Dedifferentiated amniotic fluid mesenchymal stem cell (primary cell): ENCODE results near the gene ERCC1.

Experiments
- DNase-seq: peaks from one replicate; pipeline ENCODE4 v3.0.0-alpha.2; 2016; ENCODE audit errors: extremely low spot score

ERCC1 gene

DNA sequence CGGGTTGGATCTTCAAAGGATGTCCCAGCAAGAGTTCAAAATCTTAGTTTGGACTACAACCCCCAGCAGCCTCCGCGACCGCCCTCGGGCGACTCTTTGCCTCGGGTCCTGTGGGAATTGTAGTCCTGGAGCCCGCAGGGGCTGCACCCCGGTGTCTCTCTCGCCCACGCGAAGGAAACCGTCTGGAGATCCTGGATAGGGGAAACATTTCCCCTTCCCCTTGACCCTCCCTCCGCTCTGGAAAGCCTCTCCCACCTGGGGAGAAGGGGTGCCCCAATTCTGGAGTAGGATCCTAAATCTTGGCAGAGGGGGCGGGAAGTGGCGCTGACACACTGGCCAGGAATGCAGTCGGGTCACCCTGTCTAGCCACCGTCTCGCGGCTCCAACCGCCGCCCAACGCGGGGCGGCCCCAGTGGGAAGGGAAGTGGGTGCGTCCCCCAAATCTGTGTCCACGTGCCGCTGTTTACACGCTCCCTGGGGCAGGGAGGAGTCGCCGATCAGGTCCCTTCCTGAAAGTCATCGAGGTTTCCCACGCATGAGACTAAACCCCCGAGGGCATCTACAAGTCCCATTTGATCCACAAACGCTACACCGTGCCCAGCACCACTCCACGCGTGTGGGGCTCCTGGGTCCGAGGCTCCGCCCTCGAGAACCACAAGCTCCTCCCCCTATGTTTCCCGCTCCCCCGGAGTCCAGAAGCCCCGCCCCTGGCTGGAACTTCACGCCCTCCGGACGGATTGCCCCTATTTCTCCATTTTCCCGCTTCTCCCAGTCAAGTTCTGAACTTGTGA, 18.1 kb downstream of the ERCC1 start:
- DNase-seq: peak; percentile 80

DNA sequence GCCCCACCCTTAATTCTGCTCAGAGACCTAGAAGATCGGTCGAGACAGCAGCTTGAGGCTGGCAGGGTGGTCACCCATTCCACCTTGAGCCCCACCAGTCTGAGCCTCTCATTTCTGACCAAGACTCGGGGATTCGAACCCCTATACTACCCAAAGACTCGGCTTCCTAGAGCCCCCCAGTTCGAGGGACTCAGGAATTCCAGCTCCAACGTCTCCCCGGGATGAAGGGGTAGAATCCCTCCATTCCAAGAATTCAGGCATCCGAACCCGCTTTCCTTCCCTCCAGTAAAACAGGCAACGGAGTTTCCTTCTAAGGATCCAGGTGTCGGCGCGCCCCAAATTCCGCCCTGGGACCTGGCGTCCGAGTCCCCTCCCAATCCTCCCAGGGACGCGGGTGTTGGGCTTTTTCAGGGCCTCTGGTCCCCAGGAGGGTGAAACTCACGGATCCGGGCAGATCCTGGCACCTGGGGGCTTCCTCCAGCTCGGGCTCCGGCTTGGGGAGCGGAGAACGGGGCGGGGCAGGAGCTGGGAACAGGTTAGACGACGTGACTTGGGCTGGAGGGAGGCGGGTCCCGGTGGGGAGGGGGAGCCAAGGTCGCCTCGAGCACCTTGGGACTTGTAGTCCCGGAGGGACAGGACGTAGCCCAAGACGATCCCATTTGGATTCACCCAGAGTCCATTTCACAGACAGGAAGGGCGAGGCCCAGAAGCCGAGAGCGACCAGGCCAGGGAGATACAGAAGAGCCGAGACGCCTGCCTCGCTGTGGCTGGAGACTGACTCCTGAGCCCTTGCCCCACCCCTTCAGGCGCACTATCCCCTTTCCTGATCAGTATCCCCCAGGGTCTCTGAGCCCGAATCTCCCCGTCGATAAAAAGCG, 18.9 kb downstream of the ERCC1 start, which contains the start of gene PPP1R13L:
Gene PPP1R13L, minus strand, starts transcription at position 513 of the 878 bp plus-strand sequence. CDS start 6,751 bp downstream, outside the sequence.
- no peak for DNase-seq

DNA sequence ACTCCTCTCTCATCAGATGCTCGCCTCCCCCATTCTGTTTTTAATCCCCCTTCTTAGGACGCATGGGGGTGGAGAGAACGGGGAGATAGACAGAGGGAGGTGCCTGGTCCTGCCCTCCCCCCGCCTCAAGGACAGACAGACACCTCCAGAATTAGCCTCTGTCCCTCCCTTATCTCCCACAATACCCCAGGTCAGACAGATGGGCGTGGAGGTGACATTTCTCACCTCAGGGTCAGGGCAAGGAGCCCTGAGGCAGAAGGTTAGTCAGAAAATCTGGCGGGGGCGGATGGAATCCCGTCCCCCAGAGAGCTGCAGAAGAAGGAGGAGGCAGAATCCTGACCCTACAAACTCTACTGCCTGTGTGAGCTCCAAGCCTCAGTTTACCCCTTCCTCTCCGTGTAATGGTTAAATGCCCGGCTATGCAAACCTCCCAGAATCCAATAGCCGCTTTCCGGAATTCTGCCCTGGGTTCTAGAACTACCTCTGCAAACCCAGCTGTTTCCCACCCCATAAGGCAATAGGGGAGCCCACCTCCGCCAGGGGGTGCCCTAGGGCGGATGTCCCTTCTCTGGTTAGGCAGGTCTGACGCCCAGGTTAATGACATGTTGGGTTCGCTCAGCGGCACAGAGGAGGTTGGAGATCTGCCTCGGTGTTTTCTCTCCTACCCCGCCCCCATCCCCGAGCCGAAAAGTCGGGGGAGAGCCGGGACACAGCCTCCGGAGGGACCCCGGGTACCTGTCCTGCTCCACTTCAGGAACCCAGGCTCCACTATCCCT, 19.7 kb downstream of the ERCC1 start:
- no peak for DNase-seq

DNA sequence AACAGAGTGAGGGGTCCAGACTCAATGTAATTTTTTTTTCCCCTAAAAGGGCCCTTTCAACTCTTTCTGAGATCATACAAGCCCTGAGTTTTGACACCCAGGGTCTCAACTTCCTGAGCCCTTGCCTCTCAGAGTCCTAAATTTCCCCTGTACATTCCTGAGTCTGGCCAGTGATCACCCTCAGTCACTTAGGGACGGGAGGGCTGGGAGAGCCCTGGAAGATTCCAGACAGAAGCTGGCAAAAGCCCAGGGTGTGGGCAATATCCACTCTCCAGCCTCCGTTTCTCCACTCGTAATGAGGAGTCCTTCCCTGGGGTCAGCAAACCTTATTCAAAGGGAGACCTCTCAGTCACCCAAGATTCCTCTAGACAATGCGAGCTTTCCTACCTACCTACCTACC, 20.4 kb downstream of the ERCC1 start:
- no peak for DNase-seq

DNA sequence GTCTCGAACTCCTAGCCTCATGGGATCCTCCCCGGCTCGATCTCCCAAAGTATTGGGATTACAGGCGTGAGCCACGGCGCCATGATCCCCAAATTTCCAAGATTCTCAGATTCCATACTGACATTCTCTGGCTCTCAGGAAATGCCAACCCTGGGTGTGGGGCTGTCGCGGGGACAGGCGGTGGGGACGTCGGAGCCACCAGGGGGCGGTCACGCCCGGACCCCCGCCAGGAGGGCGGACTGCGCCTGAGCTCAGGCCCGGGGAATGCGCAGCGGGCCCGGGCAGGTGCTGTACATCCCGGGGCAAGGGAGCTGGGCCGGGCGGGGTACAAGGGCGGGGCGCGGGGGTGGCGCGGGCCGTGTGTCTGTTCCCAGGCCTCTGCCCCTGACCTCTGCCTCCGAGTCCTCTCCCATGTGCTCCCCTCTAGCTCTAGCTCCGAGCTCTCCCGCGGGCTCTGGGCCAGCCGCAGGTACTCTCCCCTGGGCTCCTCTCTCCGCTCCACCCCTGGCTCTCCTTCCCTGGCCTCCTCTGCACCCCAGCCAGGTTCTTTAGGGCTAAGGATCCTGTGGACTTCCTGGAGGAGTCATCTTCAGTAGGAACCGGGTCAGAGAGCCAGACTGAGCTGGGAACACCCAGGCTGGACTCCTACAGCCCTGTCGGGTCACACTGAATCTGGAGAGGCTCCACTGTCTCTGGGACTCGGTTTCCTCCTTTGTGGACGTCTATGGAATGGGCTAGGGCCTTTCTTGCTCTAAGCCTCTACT, 21.2 kb downstream of the ERCC1 start:
- no peak for DNase-seq

DNA sequence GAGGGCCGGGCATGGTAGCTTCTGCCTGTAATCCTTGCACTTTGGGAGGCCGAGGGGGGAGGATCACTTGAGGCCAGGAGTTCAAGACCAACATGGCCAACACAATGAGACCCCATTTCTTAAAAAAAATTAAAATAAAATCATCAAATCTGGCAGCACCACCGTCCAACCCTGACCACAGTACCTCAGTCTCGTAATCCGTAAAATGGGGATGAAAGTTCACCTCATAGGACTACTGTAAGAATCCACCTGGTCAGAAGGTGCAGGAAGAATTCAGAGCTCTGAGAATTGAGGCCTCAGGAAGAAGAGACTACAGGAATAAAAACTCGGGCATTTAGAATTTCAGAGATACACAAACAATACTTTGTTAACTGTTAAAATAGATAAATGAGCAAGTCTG, 21.9 kb downstream of the ERCC1 start:
- DNase-seq: no peak

DNA sequence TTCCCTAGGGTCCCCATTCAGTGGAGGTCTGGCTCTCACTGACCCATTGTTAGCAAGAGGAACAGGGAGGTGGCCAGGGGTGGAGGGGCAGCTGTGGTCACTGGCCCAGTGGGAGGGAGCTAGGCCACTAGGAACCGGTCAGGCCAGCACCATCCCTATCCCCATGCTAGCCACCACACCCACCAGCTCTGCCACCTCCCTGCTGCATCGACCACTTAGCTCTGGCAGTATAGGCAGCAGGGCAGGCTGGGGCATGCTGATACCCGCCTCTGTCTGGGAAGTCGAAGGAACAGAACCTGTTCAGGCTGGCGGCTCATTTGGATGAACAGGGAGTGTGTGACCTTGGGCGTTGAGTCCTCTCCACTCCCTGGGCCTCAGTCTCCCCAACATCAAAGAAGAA, 23.5 kb downstream of the ERCC1 start:
- no peak for DNase-seq

DNA sequence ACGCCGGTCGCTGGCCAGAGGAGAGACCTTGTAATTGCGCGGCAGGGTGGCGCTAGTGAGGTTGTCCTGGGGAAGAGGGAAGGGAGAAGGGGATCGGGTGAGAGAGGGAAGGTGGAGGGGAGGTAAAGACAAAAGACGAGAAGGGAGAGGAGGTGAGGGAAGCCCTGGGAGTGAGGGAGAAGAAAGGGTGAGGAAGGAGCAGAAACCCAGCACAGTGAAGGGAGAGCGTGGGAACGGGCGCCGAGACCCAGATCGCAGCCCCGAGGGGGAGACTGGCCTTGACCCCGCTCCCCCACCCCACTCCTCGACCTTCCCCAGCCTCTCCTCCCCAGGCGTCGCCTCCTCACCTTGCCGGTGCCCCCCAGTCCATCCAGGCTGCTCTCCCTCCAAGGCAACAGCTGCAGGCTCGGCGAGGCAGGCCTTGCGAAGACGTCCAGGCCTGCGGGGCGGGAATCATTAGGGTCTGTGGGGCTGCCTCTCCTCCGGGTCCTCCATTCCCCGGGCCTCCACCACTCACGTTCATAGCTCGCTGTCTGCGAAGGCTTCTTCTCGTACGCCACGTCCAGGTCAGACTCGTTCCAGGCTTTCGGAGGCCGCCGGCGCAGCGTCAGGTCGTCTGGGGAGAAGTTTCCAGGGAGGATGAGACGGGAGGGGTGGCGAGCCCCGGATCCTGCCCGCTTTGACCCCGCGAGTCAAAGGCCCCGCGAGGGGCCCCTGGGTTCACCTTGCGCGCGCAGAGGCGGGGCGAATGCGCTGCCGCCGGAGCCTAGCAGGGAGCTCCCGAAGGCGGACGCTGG, 27.7 kb downstream of the ERCC1 start:
- DNase-seq: no peak

DNA sequence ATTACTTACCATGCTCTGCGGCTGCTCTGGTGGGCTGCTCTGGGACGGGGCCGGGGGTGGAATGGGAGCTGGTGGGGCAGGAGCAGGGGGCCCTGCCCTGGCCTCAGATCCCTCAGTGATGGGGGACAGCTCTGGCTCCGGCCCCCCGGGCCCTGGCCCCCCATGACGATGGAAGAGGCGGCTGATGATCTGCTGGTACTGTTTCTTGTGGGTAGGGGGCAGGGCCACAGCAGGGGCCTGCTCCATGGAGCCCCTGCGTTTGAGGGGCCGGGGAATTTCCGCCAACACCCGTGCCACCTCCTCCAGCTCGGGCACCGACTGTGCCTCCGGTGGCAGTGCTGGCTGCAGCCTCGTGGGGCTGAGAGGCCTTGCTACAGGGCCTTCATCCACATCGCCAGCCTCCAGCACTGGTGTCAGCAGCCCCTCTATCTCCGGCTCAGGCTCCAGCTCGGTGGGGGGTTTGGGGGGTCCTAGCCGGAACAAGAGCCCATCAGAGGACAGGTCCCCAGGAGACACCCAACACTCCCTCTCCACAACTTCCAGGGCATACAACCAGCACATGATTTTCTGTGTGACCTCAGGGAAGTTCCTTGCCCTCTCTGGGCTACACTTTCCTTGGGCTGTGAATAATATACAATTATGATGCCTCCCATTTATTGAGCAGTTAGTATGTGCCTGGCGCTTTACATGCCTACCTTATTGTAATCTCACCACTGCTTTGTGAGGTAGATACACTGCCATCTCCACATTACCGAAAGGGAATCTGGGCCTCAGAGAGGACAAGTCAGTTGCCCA, 31.6 kb downstream of the ERCC1 start:
- DNase-seq: no peak

DNA sequence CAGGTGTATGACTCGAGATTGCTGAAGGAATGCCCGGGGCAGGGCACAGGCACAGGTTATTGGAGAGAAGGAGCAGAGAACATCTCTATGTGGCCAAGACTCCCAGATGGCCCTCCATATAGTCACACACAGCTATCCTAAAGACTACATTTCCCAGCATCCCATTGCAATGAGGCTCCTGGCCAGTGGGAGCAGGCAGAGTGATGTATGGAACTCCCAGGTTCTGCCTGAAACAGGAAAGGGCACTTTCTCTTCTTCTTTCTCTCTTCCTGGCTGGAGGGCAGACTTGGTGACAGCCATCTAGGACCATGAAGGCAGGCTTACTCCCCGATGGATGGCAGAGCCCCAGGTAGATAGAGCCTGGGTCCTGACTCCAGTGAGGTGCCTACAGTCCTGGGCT, 32.4 kb downstream of the ERCC1 start:
- no peak for DNase-seq

DNA sequence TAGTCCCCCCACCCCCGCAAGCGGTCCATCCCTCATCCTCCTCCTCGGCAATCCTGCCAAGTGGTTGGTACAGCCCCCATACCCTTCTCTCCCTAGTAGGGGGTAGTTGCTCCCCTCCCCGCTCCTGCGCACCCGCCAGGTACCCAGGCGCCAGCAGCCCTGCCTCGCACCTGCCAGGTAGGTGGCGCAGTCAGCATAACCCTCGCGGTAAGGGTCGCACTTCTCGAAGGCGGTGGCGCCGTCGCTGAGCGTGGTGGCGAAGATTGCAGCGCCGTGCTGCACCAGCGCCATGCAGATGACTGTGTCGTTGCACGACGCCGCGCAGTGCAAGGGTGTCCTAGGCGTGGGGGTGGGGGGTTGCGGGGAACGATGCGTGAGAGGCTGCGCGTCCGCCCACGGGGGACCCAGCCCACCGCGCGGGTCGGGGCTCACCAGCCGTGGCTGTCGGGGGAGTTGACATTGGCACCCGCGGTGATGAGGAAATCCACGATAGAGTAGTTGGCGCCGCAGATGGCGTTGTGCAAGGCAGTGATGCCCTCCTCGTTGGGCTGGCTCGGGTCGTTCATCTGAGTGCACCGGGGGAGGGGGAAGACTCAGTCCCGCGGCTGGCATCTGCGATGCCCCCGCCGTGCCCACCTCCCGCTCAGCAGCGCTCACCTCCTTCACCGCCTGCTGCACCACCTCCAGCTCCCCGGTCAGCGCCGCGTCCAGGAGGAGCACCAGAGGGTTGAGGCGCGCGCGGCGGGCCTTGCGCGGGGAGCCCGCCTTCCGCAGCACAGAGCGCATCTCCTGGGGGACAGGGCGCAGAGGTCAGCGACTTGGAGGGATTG, 38.1 kb downstream of the ERCC1 start:
- no peak for DNase-seq

DNA sequence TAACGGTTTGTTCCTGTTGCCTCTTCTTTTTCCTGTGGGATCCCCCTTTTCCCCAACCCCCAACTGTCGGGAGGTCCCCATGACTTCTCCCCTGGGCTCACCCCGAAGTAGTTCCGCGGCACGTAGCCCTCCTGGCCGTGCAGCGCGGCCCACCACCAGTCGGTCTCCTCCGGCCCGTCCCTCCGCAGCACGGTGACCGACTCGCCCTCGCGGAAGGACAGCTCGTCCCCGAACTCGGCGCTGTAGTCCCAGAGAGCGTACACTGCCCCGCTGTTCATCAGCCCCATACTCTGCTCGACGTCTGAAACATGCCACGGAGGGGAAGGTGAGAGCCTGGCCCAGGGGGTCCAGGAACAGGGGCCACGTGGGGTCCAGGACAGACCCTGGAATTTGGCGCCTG, 41.3 kb downstream of the ERCC1 start:
- no peak for DNase-seq

DNA sequence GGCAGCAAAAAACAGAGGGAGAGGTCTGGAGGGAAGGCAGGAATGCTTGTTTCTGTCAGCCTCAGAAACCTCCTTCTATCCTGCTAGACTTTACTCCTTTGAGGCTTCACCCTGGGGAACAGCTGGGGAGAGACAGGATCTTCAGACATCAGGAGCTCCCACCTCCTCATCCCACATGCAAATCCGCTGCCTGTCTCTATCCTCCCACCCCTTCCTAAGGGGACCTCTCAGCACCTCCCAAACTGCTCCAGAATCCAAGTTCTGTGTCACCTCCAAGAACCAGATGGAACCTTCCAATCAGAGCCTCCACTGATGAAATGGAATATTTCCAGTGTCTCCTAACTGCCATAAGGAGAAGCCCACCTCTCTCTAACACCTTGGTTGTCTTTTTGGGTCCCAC, 43.6 kb downstream of the ERCC1 start:
- DNase-seq: no peak

DNA sequence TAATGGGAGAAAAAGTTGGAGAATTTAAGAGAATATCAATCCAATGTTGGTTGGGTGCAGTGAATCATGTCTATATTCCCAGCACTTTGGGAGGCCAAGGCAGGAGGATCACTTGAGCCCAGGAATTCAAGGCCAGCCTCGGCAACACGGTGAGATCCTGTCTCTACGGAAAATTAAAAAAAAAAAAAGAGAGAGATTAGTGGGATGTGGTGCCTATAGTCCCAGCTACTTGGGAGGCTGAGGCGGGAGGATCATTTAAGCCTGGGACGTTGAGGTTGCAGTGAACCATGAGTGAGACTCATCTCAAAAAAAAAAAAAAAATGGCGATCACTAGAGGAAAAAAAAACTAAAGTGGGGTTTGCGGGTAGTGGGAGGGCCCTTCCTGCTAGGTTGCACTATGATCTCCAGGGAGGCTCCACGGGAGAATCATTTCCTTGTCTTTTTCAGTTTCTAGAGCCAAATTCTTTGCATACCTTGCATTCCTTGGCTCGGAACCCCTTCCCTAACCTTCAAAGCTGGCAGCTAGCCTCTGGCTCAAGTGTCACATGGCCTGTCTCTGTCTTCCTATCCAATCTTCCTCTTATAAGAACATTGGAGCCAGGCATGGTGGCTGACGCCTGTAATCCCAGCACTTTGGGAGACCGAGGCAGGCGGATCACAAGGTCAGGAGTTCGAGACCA, 47.5 kb downstream of the ERCC1 start:
- DNase-seq: peak; percentile 59

DNA sequence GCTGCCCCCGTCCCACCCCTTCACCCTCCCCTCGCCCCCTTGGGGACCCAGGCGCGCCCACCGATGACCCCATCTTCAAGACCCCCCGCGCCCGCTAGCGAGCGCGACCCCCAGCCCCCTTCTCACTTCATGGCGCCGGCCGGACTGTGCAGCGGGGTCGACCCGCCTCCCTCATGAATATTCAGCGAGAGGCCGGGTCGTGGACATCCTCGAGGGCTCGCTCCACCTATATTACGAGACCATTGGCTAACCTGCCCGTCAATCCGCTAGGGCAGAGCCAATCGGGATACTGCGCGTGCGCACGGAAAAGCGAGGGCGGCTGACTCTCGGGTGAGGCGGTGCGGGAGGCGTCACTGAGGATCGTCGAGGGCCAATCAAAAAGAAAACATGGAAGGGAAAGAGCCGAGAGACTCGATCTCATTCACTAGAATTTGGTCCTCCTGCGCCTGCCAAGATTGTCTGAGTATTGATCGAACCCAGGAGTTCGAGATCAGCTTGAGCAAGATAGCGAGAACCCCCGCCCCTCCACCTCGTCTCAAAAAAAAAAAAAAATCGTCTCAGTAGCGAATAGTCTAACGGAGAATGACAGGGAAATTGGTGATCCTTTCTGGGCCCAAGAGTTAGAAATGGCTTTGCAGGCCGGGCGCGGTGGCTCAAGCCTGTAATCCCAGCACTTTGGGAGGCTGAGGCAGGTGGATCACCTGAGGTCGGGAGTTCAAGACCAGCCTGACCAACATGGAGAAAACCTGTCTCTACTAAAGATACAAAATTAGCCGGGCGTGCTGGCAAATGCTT, 53.1 kb downstream of the ERCC1 start, which contains the start of gene ERCC2:
Gene ERCC2, minus strand, starts transcription at position 164 of the 795 bp plus-strand sequence. Its CDS starts 33 bp downstream, at position 131.
- DNase-seq: peak; percentile 99

DNA sequence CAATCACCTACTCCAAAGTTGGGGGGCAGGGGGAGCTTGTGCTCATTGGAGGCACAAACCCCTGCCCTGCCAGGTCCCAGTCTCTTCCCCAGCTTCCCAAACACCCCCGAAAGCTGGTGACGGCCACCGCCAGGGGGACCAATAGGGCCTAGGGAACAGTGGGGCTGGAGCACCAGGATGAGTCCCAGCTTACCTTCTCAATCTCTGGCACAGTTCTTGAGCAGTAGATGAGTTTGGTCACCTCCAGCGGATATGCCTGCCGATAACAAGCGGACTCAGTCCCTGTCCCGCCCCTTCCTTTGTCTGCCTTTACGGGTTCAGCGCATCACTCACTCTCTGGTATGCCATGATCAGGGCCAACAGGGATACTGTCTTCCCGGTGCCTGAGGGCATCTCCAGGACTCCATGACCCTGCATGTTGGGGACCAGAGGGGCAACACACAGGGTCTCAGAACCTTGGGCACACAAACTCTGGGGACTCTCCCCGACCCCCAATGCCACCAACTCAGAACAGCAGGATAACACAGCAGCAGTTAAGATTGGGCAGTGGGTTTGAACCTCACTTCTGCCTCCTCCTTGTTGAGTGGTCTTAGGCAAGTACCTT, 54.9 kb downstream of the ERCC1 start:
- no peak for DNase-seq

DNA sequence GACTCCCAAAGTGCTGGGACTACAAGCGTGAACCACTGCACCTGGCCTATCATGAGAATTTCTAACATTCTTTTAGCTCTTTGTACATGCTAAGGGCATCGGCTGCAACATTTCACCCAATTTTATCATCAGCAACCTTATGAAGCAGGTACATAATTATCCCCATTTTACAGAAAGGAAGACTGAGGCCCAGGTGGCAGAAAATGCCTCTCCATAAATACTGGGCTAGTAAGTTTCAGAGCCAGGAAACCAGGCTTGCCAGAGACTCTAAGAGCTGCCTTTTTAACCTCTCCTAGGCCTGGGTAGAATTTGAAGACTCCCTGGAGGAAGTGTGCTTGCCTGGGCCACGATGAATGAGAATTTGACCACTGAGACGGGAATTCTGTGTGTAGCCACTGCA, 55.6 kb downstream of the ERCC1 start:
- DNase-seq: no peak
